ENCODE measurements around the gene ODAD3. TPM values are rescaled to one million over a fixed set of nuclear protein-coding genes. Genes with fewer than 3 reads are reported as not detected.

Gene ODAD3
- total RNA-seq, 1 experiment from 2014 or later = 0.52 TPM

GRCh38 chr19:11383706-11384048 is 51.2 kb downstream of the ODAD3 start:
- DNase-seq (ENCODE audit: low read depth, low spot score) (no peak), ATAC-seq (no peak)
- Histone ChIP-seq H3K27ac (ENCODE audit: low read depth, low read length) (peak overlapping the region; percentile 81), H3K4me2 (ENCODE audit: low read length) (peak overlapping the region; percentile 97), H3K9me3 (ENCODE audit: control insufficient read depth in 1 of 2, insufficient read depth in 1 of 2, low read depth in 1 of 2, low read length in 2 of 2) (no peaks in the 10 kb centered on the region), H3K79me2 (ENCODE audit: insufficient read depth, low read length) (0 out of 2 replicates have a peak, but pooled peaks cover 3% of the 10 kb centered on the region), H3K36me3 (ENCODE audit: control insufficient read depth in 1 of 2, insufficient read depth in 2 of 2, low read length in 2 of 2) (no peaks in the 10 kb centered on the region), H3K9ac (ENCODE audit: low read length) (peak overlapping the region; percentile 79), H4K20me1 (ENCODE audit: insufficient read depth) (no peaks in the 10 kb centered on the region), H3K27me3 (ENCODE audit: insufficient read depth, low read length) (no peaks in the 10 kb centered on the region), H3K9me2 (ENCODE audit: insufficient read depth) (no peaks in the 10 kb centered on the region), H3K4me1 (ENCODE audit: control insufficient read depth in 1 of 2, insufficient read depth in 2 of 2, low read length in 2 of 2) (peaks cover 28 to 60% of the 10 kb centered on the region in 2 experiments), H3K4me3 (replicated peaks in 1 of 2; ENCODE audit: low read depth in 1 of 2, low read length in 2 of 2) (peak overlapping the region; percentile 69 to 71), H2AFZ (ENCODE audit: low read depth, low read length, poor library complexity, severe bottlenecking) (no peak overlapping the region)
- TF ChIP-seq POLR2AphosphoS5 (IDR thresholded peaks at IDR 0.05; ENCODE audit: low read depth, low read length) (no peak), ZNF274 (IDR thresholded peaks at IDR 0.05; ENCODE audit: low read depth, low read length) (no peak), FOSL1 (IDR thresholded peaks at IDR 0.05; ENCODE audit: low read depth) (no peak), RAD21 (IDR thresholded peaks at IDR 0.05; ENCODE audit: low read depth) (no peak), SIN3A (IDR thresholded peaks at IDR 0.05; ENCODE audit: low read depth) (no peak), EZH2 (IDR thresholded peaks at IDR 0.05) (no peak), ATF3 (IDR thresholded peaks at IDR 0.05) (no peak), CEBPB (IDR thresholded peaks at IDR 0.05; ENCODE audit: low read depth) (no peak), SP1 (IDR thresholded peaks at IDR 0.05; ENCODE audit: low read depth) (no peak), CBX3 (IDR thresholded peaks at IDR 0.05; ENCODE audit: low read depth) (no peak)
- TF ChIP-seq, protein P1, sequence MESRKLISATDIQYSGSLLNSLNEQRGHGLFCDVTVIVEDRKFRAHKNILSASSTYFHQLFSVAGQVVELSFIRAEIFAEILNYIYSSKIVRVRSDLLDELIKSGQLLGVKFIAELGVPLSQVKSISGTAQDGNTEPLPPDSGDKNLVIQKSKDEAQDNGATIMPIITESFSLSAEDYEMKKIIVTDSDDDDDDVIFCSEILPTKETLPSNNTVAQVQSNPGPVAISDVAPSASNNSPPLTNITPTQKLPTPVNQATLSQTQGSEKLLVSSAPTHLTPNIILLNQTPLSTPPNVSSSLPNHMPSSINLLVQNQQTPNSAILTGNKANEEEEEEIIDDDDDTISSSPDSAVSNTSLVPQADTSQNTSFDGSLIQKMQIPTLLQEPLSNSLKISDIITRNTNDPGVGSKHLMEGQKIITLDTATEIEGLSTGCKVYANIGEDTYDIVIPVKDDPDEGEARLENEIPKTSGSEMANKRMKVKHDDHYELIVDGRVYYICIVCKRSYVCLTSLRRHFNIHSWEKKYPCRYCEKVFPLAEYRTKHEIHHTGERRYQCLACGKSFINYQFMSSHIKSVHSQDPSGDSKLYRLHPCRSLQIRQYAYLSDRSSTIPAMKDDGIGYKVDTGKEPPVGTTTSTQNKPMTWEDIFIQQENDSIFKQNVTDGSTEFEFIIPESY (IDR thresholded peaks at IDR 0.05; ENCODE audit: extremely low read depth, insufficient replicate concordance, low read length) = no peak
- POLR2A ChIA-PET = interaction anchor here (0.8 to 2.8 kb wide), 5 partner anchors 9 to 51 kb away, joined by 4 to 12 read pairs (median 6); partner anchors contain the start of genes CCDC159, ODAD3, PRKCSH and RGL3
- BruUV-seq (replicated peaks) = no TSS peak
- intact Hi-C loops (cut with micrococcal nuclease) = loop anchor here (5.0 kb wide), 1 partner anchor 91 kb away; no protein-coding TSS in a partner anchor
- CTCF ChIA-PET = interaction anchor here (0.6 to 4.4 kb wide), 18 partner anchors 8 to 145 kb away, joined by 3 to 48 read pairs (median 4); partner anchors contain the start of genes CCDC159, ECSIT, ODAD3 and PRKCSH
- RAD21 ChIA-PET (ENCODE audit: low non-redundant PET in 1 of 2, low total read pairs in 2 of 2, uncharacterized antibody in 2 of 2, unreplicated experiment in 2 of 2) = interaction anchor here in 1 of 2 experiments (0.6 to 1.5 kb wide), 3 partner anchors 9 to 62 kb away, joined by 3 to 4 read pairs (median 3); partner anchors contain the start of gene SWSAP1
